HCT116 (cell line): Measurements from ENCODE around the gene UBR2. TPM values are rescaled to one million over a fixed set of nuclear protein-coding genes. Genes with fewer than 3 reads are reported as not detected.
A peak's percentile ranks its signal among the peaks of the same experiment; 100 is the strongest.

Experiments used
- ATAC-seq: fragments of 200-7000 bp; cut with Tn5 transposase; 2 replicates; pipeline ENCODE4 v1.9.1; 2020; ENCODE audit warnings: mild to moderate bottlenecking, moderate library complexity
- BruUV-seq: library from RNA; stranded (reverse); fragments of 400-500 nt; replicated peaks from 2 replicates; lab custom pipeline; 2021; lab: Mats Ljungman, UMichigan
- CTCF ChIA-PET: fragments of 300-600 bp; sonication (Branson Sonifier 250); formaldehyde crosslinking; loops from one replicate; lab custom pipeline; 2021; ENCODE audit warnings: antibody characterized with exemption; lab: Charles Lee
- POLR2A ChIA-PET: fragments of 300-600, 350-600 bp; sonication (Branson Sonifier 250); formaldehyde crosslinking; loops from one replicate; lab custom pipeline; 2021; ENCODE audit warnings: antibody characterized with exemption; lab: Charles Lee
- RAD21 ChIA-PET, 2 experiments: fragments of 300-600 bp; sonication (Branson Sonifier 250); formaldehyde crosslinking; loops; one replicate each; lab custom pipeline; 2023; ENCODE audit warnings: low total read pairs in 2 of 2; ENCODE audit not compliant: uncharacterized antibody in 2 of 2, unreplicated experiment in 2 of 2, low non-redundant PET in 1 of 2; lab: Charles Lee
- DNase-seq: peaks from one replicate; pipeline ENCODE4 v3.0.0-alpha.2; 2010; ENCODE audit warnings: low read depth, low spot score
- H2AFZ ChIP-seq: fragments of 200-600 bp; shearing (Covaris generic), sonication (generic); 2 replicates; pipeline ENCODE4 v1.6.1; 2017; ENCODE audit warnings: low read depth, mixed run types, mixed read lengths, antibody characterized with exemption, low read length; ENCODE audit not compliant: poor library complexity, severe bottlenecking
- H3K27ac ChIP-seq: 2 replicates; pipeline ENCODE4 v1.5.1; 2012; ENCODE audit warnings: low read depth, low read length
- H3K27me3 ChIP-seq: fragments of 200-600 bp; sonication (generic); 2 replicates; pipeline ENCODE4 v1.6.1; 2016; ENCODE audit warnings: mixed run types, low read length, mixed read lengths; ENCODE audit not compliant: insufficient read depth
- H3K36me3 ChIP-seq, 2 experiments: fragments of 200-500 bp in 1 of 2; fragments of 200-600 bp in 1 of 2; sonication (Bioruptor generic) in 1 of 2; sonication (generic) in 1 of 2; 2 replicates each; pipeline versions ENCODE4 v1.5.1 to v1.6.1; 2014 to 2016; ENCODE audit warnings: low read length in 2 of 2, inconsistent platforms in 1 of 2, mixed read lengths in 1 of 2, mixed run types in 1 of 2; ENCODE audit not compliant: insufficient read depth in 2 of 2, control insufficient read depth in 1 of 2
- H3K4me1 ChIP-seq, 2 experiments: fragments of 200-600 bp in 1 of 2; sonication (generic) in 1 of 2; 2 replicates each; pipeline versions ENCODE4 v1.5.1 to v1.6.1; 2012 to 2017; ENCODE audit warnings: low read length in 2 of 2, inconsistent platforms in 1 of 2, mild to moderate bottlenecking in 1 of 2, mixed read lengths in 1 of 2, mixed run types in 1 of 2, moderate library complexity in 1 of 2; ENCODE audit not compliant: insufficient read depth in 2 of 2, control insufficient read depth in 1 of 2
- H3K4me2 ChIP-seq: fragments of 200-600 bp; sonication (generic); 2 replicates; pipeline ENCODE4 v1.6.1; 2017; ENCODE audit warnings: mixed run types, low read length, mixed read lengths
- H3K4me3 ChIP-seq, 2 experiments: fragments of 200-600 bp in 1 of 2; sonication (generic) in 1 of 2; replicated peaks in 1 of 2; 2 replicates each; pipeline ENCODE4 v1.5.1; 2011 to 2016; ENCODE audit warnings: low read length in 2 of 2, control low read depth in 1 of 2, low read depth in 1 of 2, mild to moderate bottlenecking in 1 of 2, mixed read lengths in 1 of 2, mixed run types in 1 of 2
- H3K79me2 ChIP-seq: fragments of 200-600 bp; sonication (generic); 2 replicates; pipeline ENCODE4 v1.6.1; 2017; ENCODE audit warnings: mild to moderate bottlenecking, mixed run types, low read length, moderate library complexity, mixed read lengths; ENCODE audit not compliant: insufficient read depth
- H3K9ac ChIP-seq: fragments of 200-600 bp; sonication (generic); 2 replicates; pipeline ENCODE4 v1.6.1; 2016; ENCODE audit warnings: low read length, mixed read lengths
- H3K9me2 ChIP-seq: fragments of 200-600 bp; sonication (generic), shearing (Covaris generic); 2 replicates; pipeline ENCODE4 v1.6.1; 2017; ENCODE audit warnings: mixed run types, mild to moderate bottlenecking, moderate library complexity; ENCODE audit not compliant: insufficient read depth
- H3K9me3 ChIP-seq, 2 experiments: fragments of 200-500 bp in 1 of 2; fragments of 200-600 bp in 1 of 2; sonication (Bioruptor generic) in 1 of 2; sonication (generic) in 1 of 2; 2 replicates each; pipeline ENCODE4 v1.6.1; 2014 to 2017; ENCODE audit warnings: low read length in 2 of 2, mixed read lengths in 2 of 2, inconsistent platforms in 1 of 2, low read depth in 1 of 2, mild to moderate bottlenecking in 1 of 2, mixed run types in 1 of 2, moderate library complexity in 1 of 2; ENCODE audit not compliant: control insufficient read depth in 1 of 2, insufficient read depth in 1 of 2
- H4K20me1 ChIP-seq: fragments of 200-600 bp; sonication (generic), shearing (Covaris generic); 2 replicates; pipeline ENCODE4 v1.6.1; 2017; ENCODE audit warnings: mixed run types, mild to moderate bottlenecking, moderate library complexity; ENCODE audit not compliant: insufficient read depth
- ATF3 ChIP-seq: IDR thresholded peaks from 2 replicates; pipeline ENCODE4 v1.6.1; 2012
- CBX3 ChIP-seq: IDR thresholded peaks from 2 replicates; pipeline ENCODE4 v1.6.1; 2012; ENCODE audit warnings: low read depth
- CTCF ChIP-seq, 3 experiments: fragments of 200-600 bp in 1 of 3; sonication (generic) in 1 of 3; IDR thresholded peaks in 2 of 3; conservative IDR thresholded peaks in 1 of 3; 2 replicates each; pipeline ENCODE4 v1.5.1; 2012 to 2017; ENCODE audit warnings: low read depth in 2 of 3, low read length in 2 of 3, antibody characterized with exemption in 1 of 3, borderline replicate concordance in 1 of 3, control low read depth in 1 of 3, mild to moderate bottlenecking in 1 of 3, mixed read lengths in 1 of 3, mixed run types in 1 of 3, moderate library complexity in 1 of 3; ENCODE audit not compliant: insufficient read depth in 1 of 3
- EGR1 ChIP-seq: IDR thresholded peaks from 2 replicates; pipeline ENCODE4 v1.6.1; 2012; ENCODE audit warnings: low read depth
- EZH2 ChIP-seq: fragments of 200-600 bp; sonication (generic); IDR thresholded peaks from 2 replicates; pipeline ENCODE4 v1.6.1; 2017; ENCODE audit warnings: antibody characterized with exemption, mixed run types
- EZH2phosphoT487 ChIP-seq: fragments of 200-600 bp; IDR thresholded peaks from 2 replicates; pipeline ENCODE4 v1.6.1; 2018; ENCODE audit warnings: antibody characterized with exemption, borderline replicate concordance
- FOSL1 ChIP-seq: IDR thresholded peaks from 2 replicates; pipeline ENCODE4 v1.6.1; 2012; ENCODE audit warnings: low read depth
- JUND ChIP-seq: IDR thresholded peaks from 2 replicates; pipeline ENCODE4 v1.6.1; 2012
- POLR2A ChIP-seq: IDR thresholded peaks from 2 replicates; pipeline ENCODE4 v1.7.0; 2011; ENCODE audit warnings: borderline replicate concordance; ENCODE audit not compliant: insufficient read depth, insufficient read length; ENCODE audit errors: extremely low read depth
- REST ChIP-seq: IDR thresholded peaks from 2 replicates; pipeline ENCODE4 v1.6.1; 2012; ENCODE audit warnings: low read depth
- SIN3A ChIP-seq: IDR thresholded peaks from 2 replicates; pipeline ENCODE4 v1.6.1; 2012; ENCODE audit warnings: low read depth
- SP1 ChIP-seq: IDR thresholded peaks from 2 replicates; pipeline ENCODE4 v1.6.1; 2012; ENCODE audit warnings: low read depth
- TCF7L2 ChIP-seq: IDR thresholded peaks from 2 replicates; pipeline ENCODE4 v1.7.0; 2011; ENCODE audit warnings: borderline replicate concordance, inconsistent platforms; ENCODE audit not compliant: insufficient read depth, insufficient read length; ENCODE audit errors: extremely low read depth
- ZFX ChIP-seq: fragments of 450-650 bp; IDR thresholded peaks from 2 replicates; pipeline ENCODE4 v1.6.1; 2017
- ZNF274 ChIP-seq: fragments of 200-500 bp; sonication (Bioruptor generic); IDR thresholded peaks from 2 replicates; pipeline ENCODE4 v1.6.1; 2014; ENCODE audit warnings: mild to moderate bottlenecking, low read depth, low read length, inconsistent platforms
- intact Hi-C: fragments of 100-400 bp; cut with micrococcal nuclease; formaldehyde crosslinking; loops from 2 replicates; pipeline ENCODE4 v1.10.0; 2022
- total RNA-seq: library from RNA; stranded (reverse); gene quantifications from one replicate; pipeline ENCODE4 v1.2.1, GENCODE V29; 2021; ENCODE audit not compliant: unreplicated experiment

The UBR2 gene
- total RNA-seq, 1 experiment from 2014 or later: 20.5 TPM

GRCh38 chr6:42727087-42727611, 163.3 kb downstream of the UBR2 start:
- Histone ChIP-seq H3K4me3 (no peak overlapping the region), H3K9ac (no peak overlapping the region), H3K4me2 (peak overlapping the region; percentile 40), H2AFZ (peak overlapping the region; percentile 96), H3K9me3 (no peaks in the 10 kb centered on the region), H3K9me2 (no peaks in the 10 kb centered on the region), H3K79me2 (no peaks in the 10 kb centered on the region), H4K20me1 (no peaks in the 10 kb centered on the region), H3K4me1 (peaks cover 4 to 9% of the 10 kb centered on the region in 2 experiments; a peak in 3 of 4 replicates), H3K27ac (no peak overlapping the region), H3K36me3 (no peaks in the 10 kb centered on the region), H3K27me3 (no peaks in the 10 kb centered on the region)
- ChIA-PET CTCF (interaction anchor here (0.9 to 3.8 kb wide), 6 partner anchors 7 to 172 kb away, joined by 3 to 38 read pairs (median 3); partner anchors contain the start of gene TBCC), POLR2A (interaction anchor here (0.7 kb wide), 1 partner anchor 55 kb away, joined by 6 read pairs; the partner anchor contains the start of gene BICRAL), RAD21 (interaction anchor here in 1 of 2 experiments (1.2 to 1.6 kb wide), 2 partner anchors 19 to 65 kb away, joined by 4 read pairs; partner anchors contain the start of gene TBCC)
- no peak for TF ChIP-seq SP1
- ATAC-seq (peak; percentile 21; the same call in 1 of the 2 replicates), DNase-seq (no peak)
- BruUV-seq: no TSS peak
- intact Hi-C loops: loop anchor here (5.0 to 10.0 kb wide), 2 partner anchors 150 to 652 kb away; partner anchors contain the start of gene RPL7L1

- Histone ChIP-seq H3K9me2 (no peaks in the 10 kb centered on the region), H3K9me3 (no peaks in the 10 kb centered on the region), H3K4me2 (no peak overlapping the region), H3K36me3 (no peaks in the 10 kb centered on the region), H3K4me3 (no peak overlapping the region), H3K4me1 (peaks cover 4 to 9% of the 10 kb centered on the region in 2 experiments; a peak in 3 of 4 replicates), H2AFZ (no peak overlapping the region), H3K79me2 (no peaks in the 10 kb centered on the region), H3K27ac (no peak overlapping the region), H3K9ac (no peak overlapping the region), H4K20me1 (no peaks in the 10 kb centered on the region), H3K27me3 (no peaks in the 10 kb centered on the region)
- DNase-seq (no peak), ATAC-seq (no peak)
- POLR2A ChIA-PET: no interaction called here
- intact Hi-C loops: loop anchor here (5.0 to 10.0 kb wide), 2 partner anchors 150 to 653 kb away; partner anchors contain the start of gene RPL7L1
- RAD21 ChIA-PET: no interaction called here
- no TSS peak for BruUV-seq
- CTCF ChIA-PET: interaction anchor here (0.9 to 3.8 kb wide), 2 partner anchors 19 to 65 kb away, joined by 3 to 38 read pairs; partner anchors contain the start of gene TBCC
- no peak for TF ChIP-seq FOSL1
- no peak for TF ChIP-seq JUND
- TF ChIP-seq EZH2: no peak
- TF ChIP-seq TCF7L2: no peak
- no peak for TF ChIP-seq ZNF274
- TF ChIP-seq REST: no peak
- no peak for TF ChIP-seq SIN3A
- no peak for TF ChIP-seq ATF3
- TF ChIP-seq POLR2A: no peak
- no peak for TF ChIP-seq ZFX
- TF ChIP-seq CBX3: no peak
- no peak for TF ChIP-seq EGR1
- no peak for TF ChIP-seq CTCF (IDR thresholded peaks at IDR 0.05 in 2 of 3, conservative IDR thresholded peaks at IDR 0.05 in 1 of 3; ENCODE audit: borderline replicate concordance in 1 of 3, insufficient read depth in 1 of 3, low read depth in 2 of 3, low read length in 2 of 3)
- TF ChIP-seq EZH2phosphoT487: no peak
Observed at GRCh38 chr6:42727627-42728026, 163.8 kb downstream of the UBR2 start.
